Measurements from ENCODE around the gene ATP13A4. TPM values are rescaled to one million over a fixed set of nuclear protein-coding genes. Genes with fewer than 3 reads are reported as not detected.

ATP13A4 gene
- total and polyA plus RNA-seq, 2 of the 4 experiments (the other 2 are of a cell fraction) = under 0.01 TPM; not detected in 1

- H3K14ac ChIP-seq (replicated peaks; ENCODE audit: low read depth, low read length) = no peak overlapping the region
- H3K9me3 ChIP-seq (ENCODE audit: control insufficient read depth, insufficient read depth, low read length) = peaks cover 5% of the 10 kb centered on the region; the same call in 1 of the 2 replicates
- no peak for ATAC-seq (ENCODE audit: low read depth)
- H4K20me1 ChIP-seq (ENCODE audit: insufficient read depth, low read length) = no peaks in the 10 kb centered on the region
- no peak overlapping the region for H3K4me2 ChIP-seq (ENCODE audit: low read depth, low read length)
- H3K9ac ChIP-seq (ENCODE audit: low read depth, low read length) = no peak overlapping the region
- no peak overlapping the region for H4K91ac ChIP-seq (ENCODE audit: insufficient read depth, low read depth, low read length)
- WGBS, 2 experiments (ENCODE audit: extremely low coverage in 2 of 2, insufficient read length in 1 of 2) = 67% methylated on average over 2 of the region's 3 CpGs; no CpG with 5 or more reads in 1 of the 2 experiments
- no peaks in the 10 kb centered on the region for H3K9me1 ChIP-seq (ENCODE audit: insufficient read depth, low read length)
- H3K23ac ChIP-seq (ENCODE audit: low read depth, low read length) = no peak overlapping the region
- no peak overlapping the region for H2BK5ac ChIP-seq (ENCODE audit: low read depth, low read length, poor library complexity, severe bottlenecking)
- no peak overlapping the region for H3K18ac ChIP-seq (ENCODE audit: low read depth, low read length)
- no peak overlapping the region for H3K4me3 ChIP-seq (ENCODE audit: insufficient read depth, low read depth, low read length)
- dilution Hi-C loops (cut with HindIII; ENCODE audit: low sequenced_read_pairs, unreplicated experiment) (no loop called here), intact Hi-C loops (cut with micrococcal nuclease) (no loop called here), in situ Hi-C loops (cut with MboI; ENCODE audit: low sequenced_read_pairs) (no loop called here)
- DNase-seq = no peak
- H3K79me1 ChIP-seq (ENCODE audit: low read depth in 1 of 2, low read length in 2 of 2) = no peaks in the 10 kb centered on the region
- TF ChIP-seq BHLHE40 (IDR thresholded peaks at IDR 0.05; ENCODE audit: low read depth, low read length) = no peak
- CTCF ChIA-PET = no interaction called here
- H3K27me3 ChIP-seq (ENCODE audit: control insufficient read depth, insufficient read depth, low read length) = no peaks in the 10 kb centered on the region
- no peak overlapping the region for H3K4ac ChIP-seq (ENCODE audit: low read depth, low read length)
- no peak overlapping the region for H3K27ac ChIP-seq (ENCODE audit: insufficient read depth, low read length)
- H4K5ac ChIP-seq (ENCODE audit: low read depth, low read length) = no peak overlapping the region
- no peak overlapping the region for H4K8ac ChIP-seq (ENCODE audit: low read depth in 2 of 2, low read length in 2 of 2)
- BruUV-seq (replicated peaks) = no TSS peak
- H2AFZ ChIP-seq (replicated peaks; ENCODE audit: low read length, poor library complexity) = no peak overlapping the region
- H2BK20ac ChIP-seq (ENCODE audit: low read depth, low read length) = no peak overlapping the region
- no peaks in the 10 kb centered on the region for H3K4me1 ChIP-seq (ENCODE audit: control insufficient read depth, insufficient read depth, low read length)
- H2AK5ac ChIP-seq (ENCODE audit: low read depth, low read length) = no peak overlapping the region
- H3K56ac ChIP-seq (ENCODE audit: extremely low read depth, insufficient read depth, low read length) = no peak overlapping the region
- POLR2A ChIA-PET (ENCODE audit: unreplicated experiment) = no interaction called here
- no peaks in the 10 kb centered on the region for H3K36me3 ChIP-seq (ENCODE audit: control insufficient read depth, insufficient read depth, low read length)
- H2AK9ac ChIP-seq (replicated peaks; ENCODE audit: low read depth, low read length, poor library complexity) = no peak overlapping the region
- no peak overlapping the region for H2BK120ac ChIP-seq (ENCODE audit: low read depth, low read length)
- no peak overlapping the region for H2BK15ac ChIP-seq (ENCODE audit: low read depth, low read length)
Measured at GRCh38 chr3:193357291-193357690, 197.4 kb downstream of the ATP13A4 start.

Measured in IMR-90 (cell line).